Measurements from ENCODE around the gene NEURL1B. TPM values are rescaled to one million over a fixed set of nuclear protein-coding genes. Genes with fewer than 3 reads are reported as not detected.
A peak's percentile ranks its signal among the peaks of the same experiment; 100 is the strongest.
"Not testable (repeated sequence)": the region's sequence is repeated elsewhere in the genome, so short reads cannot be mapped to it uniquely, and the experiment has no call there.

Gene NEURL1B
- total and polyA plus RNA-seq, 11 donors, result 11.8 to 47.1 (median 25.8) TPM

- H3K27me3 ChIP-seq, result no peaks in the 10 kb centered on the region
- WGBS, 4 donors, result 76 to 90% (median 85%) methylated on average over 14 to 15 of the region's 15 CpGs
- no peak for TF ChIP-seq POLR2A (IDR thresholded peaks at IDR 0.05)
- TF ChIP-seq CTCF (IDR thresholded peaks at IDR 0.05), result no peak
- H3K9me3 ChIP-seq, result no peaks in the 10 kb centered on the region
- H3K4me3 ChIP-seq, result no peak overlapping the region
- ATAC-seq (no peak), DNase-seq (no peak)
- H3K4me1 ChIP-seq, result peaks cover 0 to 89% (median 47%) of the 10 kb centered on the region in 12 donors
- H3K27ac ChIP-seq, result peak overlapping the region in 3 of 12 donors; percentile 11 to 74 (median 37)
- intact Hi-C loops (cut with DNase I), result no loop called here
- peaks cover 0 to 75% (median 19%) of the 10 kb centered on the region in 9 donors for H3K36me3 ChIP-seq
Observed at GRCh38 chr5:172676914-172677475, 35.9 kb downstream of the NEURL1B start.

GRCh38 chr5:172678362-172678874 is 37.4 kb downstream of the NEURL1B start:
- WGBS, 4 donors, result 55 to 68% (median 60%) methylated on average over 5 of the region's 5 CpGs
- H3K4me3 ChIP-seq; H3K9me3 ChIP-seq; H3K27me3 ChIP-seq; intact Hi-C loops (cut with DNase I); DNase-seq: not testable (repeated sequence)
- Histone ChIP-seq H3K36me3 (peaks cover 0 to 68% (median 11%) of the 10 kb centered on the region in 9 donors), H3K4me1 (peaks cover 0 to 75% (median 45%) of the 10 kb centered on the region in 12 donors), H3K27ac (peak overlapping the region in 10 of 12 donors; percentile 34 to 74 (median 56))
- ATAC-seq, result peak in 3 of 4 donors; percentile 1 to 10 (median 4)

- 11 to 22% (median 16%) methylated on average over 4 to 7 of the region's 7 CpGs for WGBS, 4 donors
- Histone ChIP-seq H3K4me3 (no peak overlapping the region), H3K4me1 (peaks cover 0 to 74% (median 45%) of the 10 kb centered on the region in 12 donors), H3K36me3 (peaks cover 0 to 66% (median 12%) of the 10 kb centered on the region in 9 donors), H3K9me3 (no peaks in the 10 kb centered on the region), H3K27ac (peak overlapping the region in 10 of 12 donors; percentile 34 to 74 (median 56)), H3K27me3 (no peaks in the 10 kb centered on the region)
- intact Hi-C loops (cut with DNase I), result no loop called here
- ATAC-seq (peak; percentile 80 to 92 (median 90)), DNase-seq (peak; percentile 89 to 92 (median 91))
- TF ChIP-seq CTCF (IDR thresholded peaks at IDR 0.05), result no peak
Observed at GRCh38 chr5:172678902-172679301, 37.8 kb downstream of the NEURL1B start.

- Histone ChIP-seq H3K4me3 (no peak overlapping the region), H3K9me3 (no peaks in the 10 kb centered on the region), H3K4me1 (peaks cover 0 to 71% (median 45%) of the 10 kb centered on the region in 12 donors), H3K36me3 (peaks cover 0 to 63% (median 19%) of the 10 kb centered on the region in 9 donors), H3K27ac (peak overlapping the region in 11 of 12 donors; percentile 32 to 74 (median 55)), H3K27me3 (no peaks in the 10 kb centered on the region)
- ATAC-seq (peak in 1 of 4 donors; percentile 6), DNase-seq (no peak)
- TF ChIP-seq CTCF (IDR thresholded peaks at IDR 0.05) (no peak), POLR2A (IDR thresholded peaks at IDR 0.05) (no peak)
- 44 to 56% (median 52%) methylated on average over 8 of the region's 8 CpGs for WGBS, 4 donors
- intact Hi-C loops (cut with DNase I), result loop anchor here in 1 of 10 donors (5.0 kb wide), 1 partner anchor 77 kb away; no protein-coding TSS in a partner anchor
Observed at GRCh38 chr5:172679628-172680212, 38.7 kb downstream of the NEURL1B start.

All from heart left ventricle (tissue), 16 donors.